ENCODE results near the gene KLC3.

KLC3 gene

DNA sequence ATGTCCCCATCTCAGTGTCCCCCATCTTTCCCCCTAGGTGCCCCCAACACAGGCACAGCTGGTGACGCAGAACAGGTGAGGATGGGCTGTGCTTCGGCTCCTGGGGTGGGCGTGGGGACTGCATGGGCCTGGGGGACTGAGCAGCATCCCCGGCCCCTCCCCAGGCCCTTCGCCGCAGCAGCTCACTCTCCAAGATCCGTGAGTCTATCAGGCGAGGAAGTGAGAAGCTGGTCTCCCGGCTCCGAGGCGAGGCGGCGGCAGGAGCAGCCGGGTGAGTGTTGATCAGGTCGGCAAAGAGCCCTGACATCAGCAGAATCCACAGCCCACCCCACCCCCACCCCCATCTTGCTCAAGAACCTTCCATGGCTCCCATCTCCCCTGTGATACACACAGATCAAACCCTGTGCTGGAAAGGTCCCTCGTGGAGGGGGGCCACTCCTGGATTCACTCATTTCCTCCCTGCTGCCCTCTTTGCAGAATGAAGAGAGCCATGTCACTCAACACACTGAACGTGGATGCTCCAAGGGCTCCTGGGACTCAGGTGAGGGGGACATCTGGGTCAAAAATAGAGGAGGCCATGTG, 10.0 kb downstream of the KLC3 start:
- TF ChIP-seq, protein P1, sequence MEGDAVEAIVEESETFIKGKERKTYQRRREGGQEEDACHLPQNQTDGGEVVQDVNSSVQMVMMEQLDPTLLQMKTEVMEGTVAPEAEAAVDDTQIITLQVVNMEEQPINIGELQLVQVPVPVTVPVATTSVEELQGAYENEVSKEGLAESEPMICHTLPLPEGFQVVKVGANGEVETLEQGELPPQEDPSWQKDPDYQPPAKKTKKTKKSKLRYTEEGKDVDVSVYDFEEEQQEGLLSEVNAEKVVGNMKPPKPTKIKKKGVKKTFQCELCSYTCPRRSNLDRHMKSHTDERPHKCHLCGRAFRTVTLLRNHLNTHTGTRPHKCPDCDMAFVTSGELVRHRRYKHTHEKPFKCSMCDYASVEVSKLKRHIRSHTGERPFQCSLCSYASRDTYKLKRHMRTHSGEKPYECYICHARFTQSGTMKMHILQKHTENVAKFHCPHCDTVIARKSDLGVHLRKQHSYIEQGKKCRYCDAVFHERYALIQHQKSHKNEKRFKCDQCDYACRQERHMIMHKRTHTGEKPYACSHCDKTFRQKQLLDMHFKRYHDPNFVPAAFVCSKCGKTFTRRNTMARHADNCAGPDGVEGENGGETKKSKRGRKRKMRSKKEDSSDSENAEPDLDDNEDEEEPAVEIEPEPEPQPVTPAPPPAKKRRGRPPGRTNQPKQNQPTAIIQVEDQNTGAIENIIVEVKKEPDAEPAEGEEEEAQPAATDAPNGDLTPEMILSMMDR (IDR thresholded peaks at IDR 0.05; ENCODE audit: insufficient read depth, low read length, poor library complexity, severe bottlenecking) = no peak
- Histone ChIP-seq H3K4me3 (replicated peaks; ENCODE audit: low read depth, low read length) (no peak overlapping the region), H3K27me3 (replicated peaks; ENCODE audit: control insufficient read depth, insufficient read depth, low read length) (no peaks in the 10 kb centered on the region), H3K36me3 (ENCODE audit: control insufficient read depth, insufficient read depth, low read length) (peaks cover 27% of the 10 kb centered on the region)
- no peak for DNase-seq (ENCODE audit: extremely low read depth, insufficient read length)

GRCh38 chr19:45351401-45351952, 10.9 kb downstream of the KLC3 start:
- DNase-seq (ENCODE audit: extremely low read depth, insufficient read length) = no peak
- Histone ChIP-seq H3K36me3 (ENCODE audit: control insufficient read depth, insufficient read depth, low read length) (peaks cover 30% of the 10 kb centered on the region), H3K27me3 (replicated peaks; ENCODE audit: control insufficient read depth, insufficient read depth, low read length) (no peaks in the 10 kb centered on the region), H3K4me3 (replicated peaks; ENCODE audit: low read depth, low read length) (no peak overlapping the region)
- TF ChIP-seq, protein P1 (IDR thresholded peaks at IDR 0.05; ENCODE audit: insufficient read depth, low read length, poor library complexity, severe bottlenecking) = no peak

GRCh38 chr19:45352062-45352461, 11.5 kb downstream of the KLC3 start:
- Histone ChIP-seq H3K4me3 (replicated peaks; ENCODE audit: low read depth, low read length) (no peak overlapping the region), H3K36me3 (ENCODE audit: control insufficient read depth, insufficient read depth, low read length) (peaks cover 34% of the 10 kb centered on the region), H3K27me3 (replicated peaks; ENCODE audit: control insufficient read depth, insufficient read depth, low read length) (no peaks in the 10 kb centered on the region)
- TF ChIP-seq, protein P1 (IDR thresholded peaks at IDR 0.05; ENCODE audit: insufficient read depth, low read length, poor library complexity, severe bottlenecking) = no peak
- DNase-seq (ENCODE audit: extremely low read depth, insufficient read length) = no peak

DNA sequence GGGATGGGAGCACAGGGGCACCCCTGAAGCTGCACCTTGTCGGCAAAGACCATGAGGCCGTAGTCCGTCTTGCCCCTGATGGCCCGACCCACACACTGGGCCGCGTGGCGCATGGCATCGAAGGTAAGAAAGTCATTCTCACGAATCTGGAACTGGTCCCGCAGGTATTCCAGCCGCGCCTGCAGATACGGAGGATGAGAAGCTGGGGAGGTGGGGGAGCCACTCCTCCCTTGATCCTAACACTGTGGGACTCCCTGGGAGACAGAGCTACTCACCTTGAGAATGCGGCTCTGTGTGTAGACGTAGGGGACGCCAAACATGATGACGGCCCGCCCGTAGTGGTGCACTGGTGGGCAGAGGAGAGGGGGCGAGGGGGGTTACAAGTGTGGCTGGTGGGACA, 11.9 kb downstream of the KLC3 start:
- no peak for DNase-seq (ENCODE audit: extremely low read depth, insufficient read length)
- Histone ChIP-seq H3K36me3 (ENCODE audit: control insufficient read depth, insufficient read depth, low read length) (peaks cover 36% of the 10 kb centered on the region), H3K4me3 (replicated peaks; ENCODE audit: low read depth, low read length) (no peak overlapping the region), H3K27me3 (replicated peaks; ENCODE audit: control insufficient read depth, insufficient read depth, low read length) (no peaks in the 10 kb centered on the region)
- TF ChIP-seq, protein P1 (IDR thresholded peaks at IDR 0.05; ENCODE audit: insufficient read depth, low read length, poor library complexity, severe bottlenecking) = no peak

DNA sequence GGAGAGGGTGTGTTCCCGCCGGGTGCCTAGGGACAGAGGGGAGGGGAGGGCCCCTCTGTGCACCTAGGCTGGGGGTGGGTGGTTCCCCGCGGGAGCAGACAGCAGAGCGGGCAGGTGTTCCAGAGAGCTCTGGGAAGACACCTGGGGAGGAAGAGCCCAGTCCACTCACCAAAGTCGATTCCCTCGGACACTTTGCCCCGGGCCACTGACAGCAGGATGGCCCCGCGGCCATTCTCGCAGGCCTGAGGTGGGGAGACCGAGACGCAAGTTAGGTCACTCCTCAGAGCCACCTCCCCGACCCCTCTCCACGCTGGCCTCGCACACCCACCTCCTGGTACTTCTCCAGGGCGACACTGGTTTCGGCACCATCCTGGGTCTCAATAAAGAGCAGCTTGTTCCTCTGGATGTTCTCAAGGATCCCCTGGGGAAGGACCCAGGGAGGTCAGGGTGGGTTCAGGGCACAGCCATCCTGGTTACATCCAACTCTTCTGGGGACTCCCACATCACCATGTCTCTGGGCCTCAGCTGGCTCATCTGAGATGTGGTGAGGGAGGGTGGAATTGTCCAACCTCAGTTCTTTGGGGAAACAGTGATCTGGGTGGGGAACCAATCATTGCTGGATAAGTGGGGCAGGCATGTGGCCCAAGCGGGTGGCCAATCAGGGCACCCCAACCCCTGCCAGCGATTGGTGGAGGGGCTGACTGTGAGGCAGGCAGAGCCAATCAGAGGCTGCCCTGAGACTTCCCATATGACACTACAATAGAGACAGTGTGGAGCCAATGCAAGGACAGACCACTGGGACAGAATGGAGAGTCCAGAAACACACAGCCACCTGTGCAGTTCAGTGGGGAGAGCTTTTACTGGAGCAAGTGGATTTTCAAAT, 12.6 kb downstream of the KLC3 start:
- Histone ChIP-seq H3K4me3 (replicated peaks; ENCODE audit: low read depth, low read length) (no peak overlapping the region), H3K27me3 (replicated peaks; ENCODE audit: control insufficient read depth, insufficient read depth, low read length) (no peaks in the 10 kb centered on the region), H3K36me3 (ENCODE audit: control insufficient read depth, insufficient read depth, low read length) (peaks cover 37% of the 10 kb centered on the region)
- no peak for DNase-seq (ENCODE audit: extremely low read depth, insufficient read length)
- TF ChIP-seq, protein P1 (IDR thresholded peaks at IDR 0.05; ENCODE audit: insufficient read depth, low read length, poor library complexity, severe bottlenecking) = no peak

All from GM06990 (cell line).